SK-N-MC (cell line): Measurements from ENCODE around the gene AKAP13.

ENCODE experiments used
- EZH2 ChIP-seq: fragments of 200-600 bp; sonication (generic); IDR thresholded peaks from one replicate; pipeline ENCODE4 v1.6.1; 2017; ENCODE audit warnings: antibody characterized with exemption
- POLR2AphosphoS5 ChIP-seq: IDR thresholded peaks from 2 replicates; pipeline ENCODE4 v1.6.1; 2012; ENCODE audit warnings: mild to moderate bottlenecking, low read depth, low read length, borderline replicate concordance

GRCh38 chr15:85773970-85774369, 393.6 kb downstream of the AKAP13 start:
- TF ChIP-seq POLR2AphosphoS5 (no peak), EZH2 (no peak)
